ENCODE results near the gene AHNAK.
"Not testable (repeated sequence)": the region's sequence is repeated elsewhere in the genome, so short reads cannot be mapped to it uniquely, and the experiment has no call there.

AHNAK gene

GRCh38 chr11:62565100-62565802 lies 18.6 kb upstream of the AHNAK start:
- no peaks in the 10 kb centered on the region for H3K27me3 Mint-ChIP-seq
- DNase-seq, result no peak
- H3K4me3 Mint-ChIP-seq, result peak overlapping the region; percentile 19
- peaks cover 68% of the 10 kb centered on the region for H3K4me1 Mint-ChIP-seq (ENCODE audit: low read depth)
- peaks cover 93% of the 10 kb centered on the region for H3K36me3 Mint-ChIP-seq (ENCODE audit: low read depth)
- no peaks in the 10 kb centered on the region for H3K9me3 Mint-ChIP-seq
- H3K27ac Mint-ChIP-seq, result peak overlapping the region; percentile 53

DNA sequence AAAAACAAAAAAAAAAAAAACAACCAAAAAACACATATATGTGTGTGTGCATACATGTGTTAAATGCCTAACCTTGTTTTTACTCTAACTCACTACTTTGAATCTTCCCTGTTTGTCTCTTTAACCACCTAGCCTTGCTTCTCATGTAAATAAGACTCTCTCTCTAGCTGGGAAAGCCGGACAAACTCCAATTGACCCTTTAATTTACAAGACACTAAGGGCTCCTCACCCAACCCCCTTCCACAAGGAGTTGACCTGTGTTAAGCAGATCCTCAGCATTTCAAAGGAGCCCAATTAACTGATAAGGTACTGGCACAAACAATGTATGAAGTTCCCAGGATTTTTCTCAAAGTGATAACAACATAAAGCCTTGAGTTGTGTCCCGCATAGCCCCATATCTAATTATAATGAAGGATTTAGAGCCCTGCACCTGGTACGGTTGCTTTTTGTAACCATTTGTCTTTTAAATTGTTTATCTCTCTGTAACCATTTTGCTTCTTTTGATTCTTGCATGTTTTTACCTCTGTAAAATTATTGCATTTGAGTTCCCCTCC lies 15.1 kb upstream of the AHNAK start:
- H3K4me3 Mint-ChIP-seq, DNase-seq, H3K9me3 Mint-ChIP-seq, H3K27me3 Mint-ChIP-seq: not testable (repeated sequence)
- Mint-ChIP-seq H3K27ac (peak overlapping the region; percentile 86), H3K36me3 (ENCODE audit: low read depth) (peaks cover 93% of the 10 kb centered on the region), H3K4me1 (ENCODE audit: low read depth) (peaks cover 80% of the 10 kb centered on the region)

- Mint-ChIP-seq H3K4me1 (ENCODE audit: low read depth) (peaks cover 80% of the 10 kb centered on the region), H3K36me3 (ENCODE audit: low read depth) (peaks cover 93% of the 10 kb centered on the region), H3K9me3 (no peaks in the 10 kb centered on the region), H3K27ac (peak overlapping the region; percentile 97), H3K4me3 (no peak overlapping the region), H3K27me3 (no peaks in the 10 kb centered on the region)
- DNase-seq, result peak; percentile 76
These were observed 14.0 kb upstream of the AHNAK start for GRCh38 chr11:62560566-62561103.

DNA sequence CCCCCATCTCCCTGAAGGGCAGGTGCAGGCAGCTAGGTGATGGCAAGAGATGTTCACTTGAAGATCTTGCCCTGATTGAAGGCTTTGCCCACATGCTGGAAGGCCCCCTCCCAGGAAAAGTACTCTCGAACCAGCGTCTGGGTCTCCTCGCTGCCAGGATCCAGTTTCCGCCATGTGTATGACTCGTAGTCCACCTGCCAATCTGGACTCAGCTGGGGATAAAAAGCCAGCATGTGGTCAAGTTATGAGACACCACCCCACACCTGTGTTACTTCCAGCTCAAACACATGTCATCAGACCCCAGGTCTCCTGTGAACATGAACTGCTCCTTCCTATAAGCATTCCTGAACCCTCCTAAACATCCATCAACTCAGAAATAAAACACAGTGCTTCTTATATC lies 13.0 kb upstream of the AHNAK start:
- Mint-ChIP-seq H3K4me3 (peak overlapping the region; percentile 4), H3K4me1 (ENCODE audit: low read depth) (peaks cover 85% of the 10 kb centered on the region), H3K27ac (peak overlapping the region; percentile 97), H3K36me3 (ENCODE audit: low read depth) (peaks cover 92% of the 10 kb centered on the region)
- not testable (repeated sequence) for H3K27me3 Mint-ChIP-seq, DNase-seq, H3K9me3 Mint-ChIP-seq

DNA sequence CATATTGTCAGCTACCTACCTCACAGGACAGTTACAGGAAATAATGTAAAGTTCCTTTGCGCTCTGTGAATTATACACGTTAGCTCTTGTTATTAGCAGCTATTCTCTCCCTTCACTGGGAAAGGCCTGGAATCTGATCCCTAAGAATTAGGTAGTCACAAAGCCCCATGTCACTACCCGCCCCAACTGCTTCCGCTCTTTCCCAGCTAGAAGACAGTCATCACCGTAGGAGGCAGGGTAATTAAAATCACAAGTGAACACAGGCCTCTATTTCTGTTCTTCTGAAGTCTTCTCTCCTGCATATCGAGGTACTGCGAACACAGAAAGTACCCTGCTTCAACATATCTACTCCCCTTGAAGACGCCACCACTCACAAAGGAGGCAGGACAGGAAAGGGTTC lies 12.6 kb upstream of the AHNAK start:
- Mint-ChIP-seq H3K9me3 (no peaks in the 10 kb centered on the region), H3K36me3 (ENCODE audit: low read depth) (peaks cover 94% of the 10 kb centered on the region), H3K4me3 (peak overlapping the region; percentile 24), H3K27me3 (no peaks in the 10 kb centered on the region), H3K27ac (peak overlapping the region; percentile 97), H3K4me1 (ENCODE audit: low read depth) (peaks cover 89% of the 10 kb centered on the region)
- no peak for DNase-seq

DNA sequence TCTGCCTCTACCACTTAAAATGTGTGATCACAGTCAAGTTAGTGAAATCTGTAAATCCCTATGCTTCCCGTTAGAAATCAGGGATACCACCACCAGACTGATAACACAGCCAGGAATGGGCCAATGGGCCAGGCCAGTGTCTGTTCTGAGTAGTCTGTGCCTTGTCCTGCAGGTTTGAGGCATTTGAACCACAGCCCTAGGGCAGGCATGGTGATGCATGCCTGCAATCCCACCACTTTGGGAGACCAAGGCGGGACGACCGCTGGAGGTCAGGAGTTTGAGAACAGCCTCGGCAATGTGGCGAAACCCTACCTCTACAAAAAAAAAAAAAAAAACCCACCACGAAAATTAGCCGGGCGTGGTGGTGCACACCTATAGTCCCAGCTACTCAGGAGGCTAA lies 12.1 kb upstream of the AHNAK start:
- DNase-seq, result no peak
- peak overlapping the region; percentile 97 for H3K27ac Mint-ChIP-seq
- H3K4me3 Mint-ChIP-seq, result peak overlapping the region; percentile 39
- peaks cover 91% of the 10 kb centered on the region for H3K4me1 Mint-ChIP-seq (ENCODE audit: low read depth)
- peaks cover 94% of the 10 kb centered on the region for H3K36me3 Mint-ChIP-seq (ENCODE audit: low read depth)
- no peaks in the 10 kb centered on the region for H3K27me3 Mint-ChIP-seq
- no peaks in the 10 kb centered on the region for H3K9me3 Mint-ChIP-seq

- H3K36me3 Mint-ChIP-seq (ENCODE audit: low read depth), result peaks cover 82% of the 10 kb centered on the region
- no peak for DNase-seq
- H3K4me1 Mint-ChIP-seq (ENCODE audit: low read depth), result peaks cover 97% of the 10 kb centered on the region
These were observed 10.4 kb upstream of the AHNAK start for GRCh38 chr11:62556875-62557631.

DNA sequence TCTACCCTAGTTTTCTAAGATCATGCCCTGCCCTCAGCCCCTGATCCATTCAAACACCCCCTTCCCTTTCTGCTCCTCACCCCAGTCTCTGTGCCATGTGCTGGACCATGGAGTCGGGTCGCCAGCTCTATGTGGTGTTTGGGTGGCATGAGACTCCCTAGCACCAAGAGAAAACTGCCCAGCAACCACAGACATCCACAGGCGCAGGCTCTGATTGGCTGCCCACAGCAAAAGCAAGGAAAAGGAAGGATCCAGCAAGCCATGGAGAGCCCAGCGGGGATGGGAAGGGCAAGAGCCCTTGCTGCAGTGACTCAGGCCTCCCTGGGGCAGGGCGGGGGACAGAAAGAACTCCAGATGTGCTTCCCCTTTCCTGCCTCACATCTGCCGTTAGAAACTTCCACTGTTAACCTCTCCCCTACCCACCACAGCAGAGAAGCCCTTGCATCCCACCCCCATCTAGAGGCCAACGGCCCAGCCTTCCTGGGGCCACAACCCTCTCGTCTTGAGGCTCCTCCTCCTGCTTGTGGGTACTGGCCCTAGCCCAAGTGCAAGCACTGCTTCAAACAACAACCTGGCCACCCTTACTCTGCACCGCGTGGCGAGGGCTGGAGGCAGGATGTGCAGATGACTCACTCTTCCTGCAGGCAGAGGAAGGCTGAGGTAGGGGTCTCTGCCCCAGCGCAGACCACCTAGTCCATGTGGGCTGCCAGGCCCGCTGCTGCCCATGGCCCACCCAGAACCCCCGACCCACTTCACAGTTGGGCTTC lies 9.7 kb upstream of the AHNAK start:
- DNase-seq, result peak; percentile 81
- Mint-ChIP-seq H3K27ac (peak overlapping the region; percentile 97), H3K27me3 (no peaks in the 10 kb centered on the region), H3K4me1 (ENCODE audit: low read depth) (peaks cover 99% of the 10 kb centered on the region), H3K9me3 (no peaks in the 10 kb centered on the region), H3K4me3 (peak overlapping the region; percentile 61), H3K36me3 (ENCODE audit: low read depth) (peaks cover 76% of the 10 kb centered on the region)

More at GRCh38 chr11:62556875-62557631, 10.4 kb upstream of the AHNAK start:
- Mint-ChIP-seq H3K27ac (peak overlapping the region; percentile 97), H3K4me3 (peak overlapping the region; percentile 61), H3K27me3 (no peaks in the 10 kb centered on the region), H3K9me3 (no peaks in the 10 kb centered on the region)

GRCh38 chr11:62555464-62556107 lies 9.0 kb upstream of the AHNAK start:
- H3K27ac Mint-ChIP-seq, result peak overlapping the region; percentile 97
- H3K4me1 Mint-ChIP-seq (ENCODE audit: low read depth), result peaks cover 100% of the 10 kb centered on the region
- peak overlapping the region; percentile 61 for H3K4me3 Mint-ChIP-seq
- H3K9me3 Mint-ChIP-seq, result no peaks in the 10 kb centered on the region
- H3K36me3 Mint-ChIP-seq (ENCODE audit: low read depth), result peaks cover 69% of the 10 kb centered on the region
- no peaks in the 10 kb centered on the region for H3K27me3 Mint-ChIP-seq
- DNase-seq, result peak; percentile 55

DNA sequence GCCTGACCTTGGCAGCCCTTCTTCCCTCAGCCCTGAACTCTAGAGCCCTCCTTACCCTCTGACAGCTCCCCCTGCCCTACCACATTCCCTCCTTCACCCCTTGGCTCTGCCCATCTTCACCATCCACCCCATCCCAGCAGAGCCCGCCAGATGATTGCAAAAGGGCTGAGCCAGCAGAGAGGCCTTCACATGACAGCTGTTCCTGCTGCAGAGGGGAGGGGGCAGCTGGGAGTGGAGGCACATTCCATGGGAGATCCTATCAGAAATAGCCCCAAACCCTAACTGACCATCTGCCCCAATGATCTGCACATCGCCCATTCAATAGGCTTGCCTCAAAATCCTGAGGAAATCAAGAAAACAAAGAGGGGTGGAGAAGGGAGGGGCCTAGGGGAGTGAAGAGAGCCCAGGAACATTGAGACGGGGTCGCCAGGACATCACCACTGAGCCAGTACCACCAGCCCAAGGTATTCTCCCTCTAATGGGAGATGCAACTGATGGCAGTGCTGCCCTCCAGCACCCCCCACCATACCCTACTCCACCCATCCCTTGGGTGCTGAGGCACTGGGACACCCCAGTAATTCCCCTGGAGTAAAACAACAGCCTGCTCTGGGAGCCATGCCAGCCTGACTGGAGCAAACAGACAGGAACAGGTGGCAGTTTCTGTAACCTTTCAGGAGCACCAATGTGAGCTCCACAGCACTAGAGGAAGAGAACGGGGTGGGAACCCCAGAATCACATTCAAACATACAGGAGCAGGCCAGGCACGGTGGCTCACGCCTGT lies 8.0 kb upstream of the AHNAK start:
- H3K27me3 Mint-ChIP-seq, result no peaks in the 10 kb centered on the region
- peak overlapping the region; percentile 61 for H3K4me3 Mint-ChIP-seq
- peak overlapping the region; percentile 97 for H3K27ac Mint-ChIP-seq
- H3K4me1 Mint-ChIP-seq (ENCODE audit: low read depth), result peaks cover 98% of the 10 kb centered on the region
- peaks cover 59% of the 10 kb centered on the region for H3K36me3 Mint-ChIP-seq (ENCODE audit: low read depth)
- no peak for DNase-seq
- H3K9me3 Mint-ChIP-seq, result no peaks in the 10 kb centered on the region

DNA sequence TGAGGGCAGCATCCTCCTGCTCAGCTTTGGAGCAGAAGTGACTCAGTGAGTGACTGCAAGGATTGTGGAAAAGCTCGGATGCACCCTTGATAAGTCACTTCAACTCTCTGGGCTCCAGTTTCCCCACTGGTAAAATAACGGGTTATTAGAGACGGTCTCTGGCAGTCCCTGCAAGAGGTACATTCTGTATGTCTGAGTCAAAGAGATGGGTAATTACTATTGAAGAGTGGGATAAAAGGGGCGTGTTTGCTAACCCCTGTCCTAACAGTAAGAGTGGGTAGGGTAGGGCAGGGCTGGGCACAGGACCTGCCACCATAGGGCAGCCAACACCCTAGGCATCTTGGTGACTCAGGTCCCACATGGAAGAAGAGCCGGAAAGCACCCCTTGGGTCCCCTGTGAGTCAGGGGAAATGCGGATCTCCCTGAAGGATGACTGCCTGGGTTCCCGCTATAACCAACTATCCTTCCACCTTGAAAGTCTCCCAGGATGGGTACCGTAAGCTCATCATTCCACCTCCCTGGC lies 7.3 kb upstream of the AHNAK start:
- Mint-ChIP-seq H3K4me1 (ENCODE audit: low read depth) (peaks cover 92% of the 10 kb centered on the region), H3K27me3 (no peaks in the 10 kb centered on the region), H3K27ac (peak overlapping the region; percentile 97), H3K4me3 (peak overlapping the region; percentile 61), H3K36me3 (ENCODE audit: low read depth) (peaks cover 52% of the 10 kb centered on the region), H3K9me3 (no peaks in the 10 kb centered on the region)
- no peak for DNase-seq

GRCh38 chr11:62553080-62553838 lies 6.7 kb upstream of the AHNAK start:
- Mint-ChIP-seq H3K27ac (peak overlapping the region; percentile 97), H3K4me1 (ENCODE audit: low read depth) (peaks cover 87% of the 10 kb centered on the region), H3K27me3 (no peaks in the 10 kb centered on the region), H3K9me3 (no peaks in the 10 kb centered on the region), H3K4me3 (peak overlapping the region; percentile 31), H3K36me3 (ENCODE audit: low read depth) (peaks cover 46% of the 10 kb centered on the region)
- DNase-seq, result peak; percentile 55
